GM23248 (cell line): ENCODE data around the gene MCTP2.

Source experiments
- EZH2 ChIP-seq: fragments of 200-600 bp; sonication (generic); IDR thresholded peaks from 2 replicates; pipeline ENCODE4 v1.6.1; 2018; ENCODE audit warnings: antibody characterized with exemption, mild to moderate bottlenecking; ENCODE audit not compliant: insufficient read depth, poor library complexity, severe bottlenecking
- EZH2phosphoT487 ChIP-seq: fragments of 200-600 bp; sonication (generic); IDR thresholded peaks from 2 replicates; pipeline ENCODE4 v1.6.1; 2018; ENCODE audit warnings: antibody characterized with exemption, moderate library complexity, mild to moderate bottlenecking, low read depth; ENCODE audit not compliant: insufficient read depth

- TF ChIP-seq EZH2: no peak
- TF ChIP-seq EZH2phosphoT487: no peak
Measured at GRCh38 chr15:94336817-94337467, 105.6 kb downstream of the MCTP2 start.
